Glomerular endothelial cell (primary cell): ENCODE measurements around the gene LMAN2L. TPM values are rescaled to one million over a fixed set of nuclear protein-coding genes. Genes with fewer than 3 reads are reported as not detected.
A peak's percentile ranks its signal among the peaks of the same experiment; 100 is the strongest.

ENCODE experiments used
- DNase-seq: peaks from one replicate; pipeline ENCODE4 v3.0.0-alpha.2; 2011; ENCODE audit warnings: low read depth, low spot score; ENCODE audit errors: extremely low read depth
- total RNA-seq: library from RNA; depleted of rRNA; stranded (reverse); fragments of >200 nt; gene quantifications from 2 replicates; pipeline ENCODE4 v1.2.3, GENCODE V29; 2015

LMAN2L gene
- 19.7 and 22.8 TPM in 2 replicates for total RNA-seq

DNA sequence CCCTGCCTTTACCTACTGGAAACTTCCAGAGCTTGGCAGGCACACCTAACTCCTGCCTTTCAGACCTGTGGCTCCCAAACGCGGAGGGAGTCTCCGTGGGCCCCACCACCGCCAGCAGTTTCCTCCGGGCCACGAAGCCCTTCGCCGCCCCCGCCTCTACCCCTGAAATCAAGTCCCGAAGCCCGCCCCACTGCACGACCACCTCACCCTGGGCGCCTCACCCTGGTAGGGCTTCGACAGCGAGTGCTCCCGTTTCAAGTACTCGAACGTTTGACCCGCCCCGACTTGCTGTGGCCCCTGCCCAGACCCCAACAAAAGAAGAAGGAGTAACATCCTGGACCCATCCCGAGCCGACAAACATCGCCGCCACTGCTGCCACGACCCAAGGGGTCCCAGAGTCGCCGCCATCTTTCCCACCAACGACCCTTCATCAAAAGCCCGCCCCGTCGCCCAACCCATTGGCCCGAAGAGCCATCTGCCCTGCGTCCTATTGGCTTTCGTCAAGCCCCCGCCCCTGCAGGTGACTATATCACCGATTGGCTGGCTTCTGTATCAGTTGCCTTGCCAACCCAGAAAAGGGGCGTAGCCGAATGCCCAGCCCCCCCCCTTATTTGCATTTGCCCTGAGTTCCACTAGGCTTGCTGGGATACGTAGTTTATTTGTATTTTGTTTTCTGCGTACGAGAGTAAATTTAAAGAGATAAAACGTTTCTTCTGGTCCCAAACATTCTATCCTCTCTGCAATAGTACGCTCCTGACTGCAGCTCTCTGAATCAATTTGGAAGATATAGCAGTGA, at the start of gene LMAN2L:
LMAN2L (minus strand) TSS at position 432 of the 796 bp plus-strand sequence; CDS start at position 408, 24 bp downstream.
- peak; percentile 68 for DNase-seq

GRCh38 chr2:96789245-96789617, 49.4 kb upstream of the LMAN2L start:
- no peak for DNase-seq

DNA sequence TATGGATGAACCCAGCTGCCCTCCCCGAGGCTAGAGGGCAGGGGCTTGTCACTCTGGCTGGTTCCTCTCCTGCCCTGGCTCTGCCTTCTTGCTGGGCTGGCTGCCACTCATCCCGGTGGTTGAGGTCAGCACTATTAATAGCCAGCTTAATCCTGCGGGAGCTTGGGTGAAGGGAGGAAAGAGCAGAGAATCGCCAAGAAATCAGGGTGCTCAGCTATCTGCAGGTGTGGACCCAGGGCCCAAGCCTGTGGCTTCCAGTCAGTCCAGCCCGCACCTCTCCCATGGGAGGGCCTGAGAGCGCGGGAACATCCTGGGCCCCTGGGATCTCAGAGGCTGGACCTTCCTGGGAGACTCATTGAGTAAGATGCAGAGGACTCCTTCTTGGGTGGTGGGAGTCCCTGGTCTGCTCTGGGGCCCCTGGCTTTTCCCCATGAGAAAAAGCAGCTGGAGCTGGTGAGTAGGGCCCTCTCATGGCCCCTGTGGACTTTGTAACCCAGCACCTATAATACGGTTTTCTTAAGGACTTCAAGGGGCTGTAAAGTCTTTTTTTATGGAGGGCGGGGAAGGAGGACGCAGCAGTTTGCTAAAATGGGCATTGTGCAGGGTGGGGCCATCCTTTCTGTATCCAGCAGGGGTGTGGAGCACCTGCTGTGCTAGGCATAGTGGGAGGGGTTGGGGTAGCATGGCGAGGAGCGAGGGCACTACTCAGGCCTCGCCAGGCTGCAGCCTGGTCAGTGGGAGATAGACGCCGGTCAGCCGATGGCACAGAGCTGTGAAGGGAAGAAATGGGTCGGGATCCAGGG, 48.8 kb upstream of the LMAN2L start:
- DNase-seq: no peak

- no peak for DNase-seq
Measured at GRCh38 chr2:96787411-96787810, 47.5 kb upstream of the LMAN2L start.

DNA sequence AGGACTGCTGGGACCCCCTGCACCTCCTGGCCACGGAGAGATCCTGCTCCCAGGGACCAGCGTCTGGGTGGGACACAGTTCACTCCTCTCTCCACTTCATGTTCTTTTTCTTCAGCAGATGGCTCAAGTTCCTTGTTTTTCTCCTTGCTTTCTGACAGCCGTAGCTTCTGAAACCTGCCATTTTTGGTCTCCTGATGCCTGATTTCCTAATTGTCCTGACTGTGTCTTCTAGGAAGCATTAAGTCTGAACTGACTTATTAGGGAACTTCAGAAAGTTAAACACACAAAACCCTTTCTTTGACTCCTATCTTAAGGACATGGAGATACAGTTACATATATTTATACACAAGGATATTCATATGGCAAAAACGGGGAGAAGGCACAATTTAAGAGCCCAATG, 43.5 kb upstream of the LMAN2L start:
- DNase-seq: no peak

DNA sequence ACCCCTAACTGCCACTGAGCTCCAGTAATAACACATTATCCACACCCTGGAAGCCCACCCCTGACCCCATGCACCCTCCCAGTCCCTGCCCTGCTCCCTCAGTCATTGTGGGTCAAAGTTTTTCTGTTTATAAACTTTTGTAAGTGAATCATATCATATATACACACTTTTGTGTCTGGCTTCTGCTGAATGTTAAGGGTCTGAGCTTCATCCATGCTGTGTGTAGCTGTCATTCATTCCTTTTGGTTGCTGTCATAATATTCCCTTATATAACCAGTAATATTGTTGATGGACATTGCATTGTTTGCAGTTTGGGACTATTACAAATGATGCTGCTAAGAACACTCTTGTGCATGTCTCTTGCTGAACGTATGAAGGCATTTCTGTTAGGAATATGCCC, 35.3 kb upstream of the LMAN2L start:
- no peak for DNase-seq

DNA sequence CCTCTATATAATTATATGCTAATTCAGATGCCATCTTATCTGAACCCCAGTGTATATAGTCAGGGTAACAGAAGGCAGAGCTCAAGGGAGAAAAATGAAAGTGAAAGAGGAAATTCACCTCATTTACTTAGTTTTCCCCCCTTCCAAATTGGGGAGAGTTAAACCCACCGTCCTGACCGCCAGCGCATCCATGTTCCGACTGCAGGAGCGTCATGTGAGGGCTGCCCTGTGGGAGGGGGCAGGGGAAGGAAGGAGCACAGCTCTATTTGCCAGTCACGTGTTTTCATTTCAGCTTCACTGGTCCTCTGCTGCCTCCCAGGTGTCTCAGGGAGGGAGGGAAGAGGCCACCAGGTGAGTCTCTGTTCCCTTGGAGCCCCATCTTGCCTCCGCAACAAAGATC, 34.1 kb upstream of the LMAN2L start:
- no peak for DNase-seq

GRCh38 chr2:96772903-96773671, 33.2 kb upstream of the LMAN2L start:
- no peak for DNase-seq

DNA sequence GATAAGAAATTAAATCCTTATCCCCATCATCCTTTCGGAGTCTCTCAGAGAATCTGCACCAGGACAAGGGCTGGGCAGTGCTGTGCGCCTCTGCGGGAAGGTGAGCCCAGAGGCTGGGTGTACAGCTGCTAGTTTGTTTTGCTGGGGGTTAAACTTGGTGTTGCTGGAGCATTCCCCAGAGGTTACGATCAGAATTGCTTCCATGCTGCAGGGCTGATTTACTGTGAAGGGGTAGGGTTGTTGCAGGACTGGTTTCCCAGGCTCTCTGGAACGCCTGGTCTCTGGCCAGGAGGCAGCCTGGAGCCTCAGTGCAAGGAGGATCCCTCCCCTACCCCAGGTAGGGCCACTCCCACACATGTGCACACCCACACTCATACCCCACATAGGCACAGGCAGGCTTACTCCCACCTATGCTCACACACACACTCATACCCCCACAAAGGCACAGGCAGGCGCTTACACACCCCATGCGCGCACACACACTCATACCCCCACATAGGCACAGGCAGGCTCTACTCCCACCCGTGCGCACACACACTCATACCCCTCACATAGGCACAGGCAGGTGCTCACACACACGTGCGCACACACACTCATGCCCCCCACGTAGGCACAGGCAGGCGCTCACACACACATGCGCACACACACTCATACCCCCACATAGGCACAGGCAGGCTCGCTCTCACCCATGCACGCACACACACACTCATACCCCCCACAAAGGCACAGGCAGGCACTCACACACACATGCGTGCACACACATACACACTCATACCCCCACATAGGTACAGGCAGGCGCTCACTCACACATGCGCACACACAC, 32.1 kb upstream of the LMAN2L start:
- DNase-seq: no peak

GRCh38 chr2:96770442-96771202, 30.8 kb upstream of the LMAN2L start:
- DNase-seq: no peak

DNA sequence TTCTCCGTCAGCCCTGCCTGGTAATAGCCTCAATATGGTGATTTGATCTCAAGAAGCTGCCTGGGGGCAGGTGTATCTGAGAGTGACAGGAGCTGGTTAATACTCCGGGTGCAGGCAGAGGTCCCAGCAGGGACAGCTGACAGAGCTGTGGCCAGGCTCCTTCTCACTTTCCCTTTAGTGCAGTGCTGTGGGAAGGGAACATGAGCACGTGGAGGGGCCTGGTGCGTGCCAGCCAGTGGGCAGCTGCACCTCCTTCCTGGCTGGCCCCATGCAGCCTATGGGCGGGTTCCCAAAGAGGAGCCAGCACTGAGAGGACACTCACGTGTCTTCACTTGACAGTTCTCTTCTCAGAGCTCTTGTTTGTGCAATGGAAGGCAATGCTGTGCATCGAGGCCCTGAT, 29.9 kb upstream of the LMAN2L start:
- no peak for DNase-seq

DNA sequence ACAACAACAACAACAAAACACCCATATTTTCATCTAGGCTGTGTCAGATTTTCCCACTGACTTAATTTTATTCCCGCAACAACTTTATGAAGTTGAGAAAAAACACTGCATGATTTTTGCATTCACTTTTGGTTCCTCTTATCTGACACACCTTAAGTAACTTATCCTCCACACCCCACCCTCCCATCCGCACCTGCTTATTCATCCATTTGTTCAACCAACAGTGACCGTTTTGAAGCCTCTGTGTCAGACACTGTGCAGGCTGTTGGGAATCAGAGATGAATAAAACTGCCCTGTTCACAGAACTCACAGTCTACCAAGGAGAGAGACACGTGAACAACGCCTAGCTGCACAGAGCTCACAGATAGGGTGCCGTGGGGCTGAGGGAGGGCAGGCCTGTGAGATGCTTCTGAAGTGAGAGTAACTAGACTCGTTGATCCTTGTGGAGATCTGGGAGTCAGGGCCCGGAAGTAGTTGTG, 28.3 kb upstream of the LMAN2L start:
- no peak for DNase-seq

GRCh38 chr2:96767135-96767871, 27.4 kb upstream of the LMAN2L start:
- DNase-seq: no peak

DNA sequence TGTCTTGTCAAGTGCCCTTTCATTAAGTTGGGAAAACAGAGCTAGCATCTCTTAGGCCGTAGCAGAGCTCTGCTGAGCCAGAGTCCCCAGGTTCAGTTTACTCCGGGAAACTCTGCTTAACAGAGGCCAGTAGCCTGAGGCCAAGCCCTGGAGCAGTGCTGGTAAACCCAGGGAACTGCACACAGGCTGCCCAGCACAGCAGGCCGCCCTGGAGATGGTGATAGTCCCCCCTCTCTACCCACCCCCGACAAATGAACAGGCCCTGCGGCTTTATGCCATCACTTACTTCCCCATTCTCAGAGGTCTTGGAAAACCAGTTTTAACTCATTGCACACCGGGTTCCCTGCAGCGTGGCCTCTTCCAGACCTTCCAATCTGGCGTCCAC, 24.4 kb upstream of the LMAN2L start:
- DNase-seq: no peak

- no peak for DNase-seq
Measured at GRCh38 chr2:96763511-96764252, 23.8 kb upstream of the LMAN2L start.

DNA sequence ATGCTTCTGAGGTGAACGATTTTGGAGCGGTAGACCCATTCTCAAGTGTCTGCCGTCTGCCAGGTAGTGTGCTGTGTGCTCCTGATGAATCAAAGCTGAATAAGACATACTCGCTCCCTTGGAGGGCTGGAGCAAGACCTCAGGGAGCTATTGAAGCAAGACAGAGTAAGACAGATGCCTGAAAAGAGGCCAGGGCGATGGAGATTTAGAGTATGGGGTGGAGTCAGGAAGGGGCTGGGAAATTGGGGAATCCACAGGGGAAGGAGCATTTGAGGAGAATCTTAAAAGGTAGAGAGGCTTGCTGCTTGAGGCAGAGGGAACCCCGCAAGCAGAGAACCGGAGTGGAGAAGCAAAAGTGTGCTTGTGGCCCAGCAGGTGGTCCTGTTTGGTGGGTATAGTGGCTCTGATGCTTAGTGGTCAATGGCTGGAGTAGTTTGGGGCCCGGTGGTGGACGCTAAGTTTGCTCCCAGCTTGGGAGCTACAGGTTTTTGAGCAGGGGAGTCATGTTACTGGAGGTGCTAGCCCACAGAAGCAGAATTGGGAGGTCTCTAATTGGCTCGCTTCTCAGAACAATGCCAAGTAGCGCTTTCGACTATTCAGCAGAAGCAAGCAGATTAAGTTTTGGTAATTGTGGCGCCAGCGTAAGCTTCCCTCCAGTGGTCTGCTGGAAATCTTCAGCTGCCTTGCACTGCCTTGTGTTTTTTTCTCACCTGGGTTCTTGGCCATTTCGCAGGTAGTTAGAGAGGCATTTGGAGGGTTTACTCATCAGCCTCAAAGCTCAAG, 22.9 kb upstream of the LMAN2L start:
- no peak for DNase-seq
